HepG2 (cell line): ENCODE results near the gene FGD2. TPM values are rescaled to one million over a fixed set of nuclear protein-coding genes. Genes with fewer than 3 reads are reported as not detected.

Experiments used
- BRD4 ChIP-seq: sonication (generic); formaldehyde crosslinking; IDR thresholded peaks from 2 replicates; pipeline ENCODE4 v1.4.0; 2020; ENCODE audit warnings: missing genetic modification reagents
- GABPB1 ChIP-seq: IDR thresholded peaks from 2 replicates; pipeline ENCODE4 v1.6.1; 2016; ENCODE audit warnings: mild to moderate bottlenecking, missing genetic modification reagents, moderate library complexity, missing compliant biosample characterization
- NFKBIZ ChIP-seq: IDR thresholded peaks from 2 replicates; pipeline ENCODE4 v1.6.1; 2018; ENCODE audit warnings: missing genetic modification reagents, missing compliant biosample characterization
- ZNF296 ChIP-seq: sonication (generic); formaldehyde crosslinking; conservative IDR thresholded peaks from 2 replicates; pipeline ENCODE4 v1.5.0; 2020; ENCODE audit warnings: mild to moderate bottlenecking, missing genetic modification reagents
- ZNF343 ChIP-seq: sonication (generic); formaldehyde crosslinking; IDR thresholded peaks from 2 replicates; pipeline ENCODE4 v1.4.0; 2020; ENCODE audit warnings: mild to moderate bottlenecking, missing genetic modification reagents
- ZNF354B ChIP-seq: sonication (generic); formaldehyde crosslinking; IDR thresholded peaks from 2 replicates; pipeline ENCODE4 v1.8.0; 2022; ENCODE audit warnings: mild to moderate bottlenecking, missing genetic modification reagents
- ZNF367 ChIP-seq: sonication (generic); formaldehyde crosslinking; IDR thresholded peaks from 2 replicates; pipeline ENCODE4 v1.4.0; 2020; ENCODE audit warnings: missing genetic modification reagents, borderline replicate concordance
- ZNF768 ChIP-seq: sonication (generic); formaldehyde crosslinking; IDR thresholded peaks from 2 replicates; pipeline ENCODE4 v1.4.0; 2020; ENCODE audit warnings: missing genetic modification reagents
- polyA plus RNA-seq, 8 experiments: library from polyadenylated mRNA; depleted of rRNA in 3 of 8; stranded (reverse) in 7 of 8; unstranded in 1 of 8; fragments of >200 nt; fragmentation: Illumina TruSeq in 4 of 8; extraction: Trizol in 4 of 8; gene quantifications; 2 replicates each; pipeline versions ENCODE4 v1.2.1 to v1.2.3, GENCODE V29; 2011 to 2016; ENCODE audit warnings: low read depth in 4 of 8, missing spikeins in 1 of 8, mixed read lengths in 1 of 8; ENCODE audit not compliant: insufficient read depth in 1 of 8
- total RNA-seq, 5 experiments: library from RNA; depleted of rRNA; stranded (reverse); fragments of >200 nt; fragmentation: Illumina TruSeq; extraction: Trizol; gene quantifications; 2 replicates each; pipeline ENCODE4 v1.2.3, GENCODE V29; 2016; ENCODE audit warnings: low read depth in 1 of 5
- TF ChIP-seq, protein P1 (sequence below): sonication (generic); formaldehyde crosslinking; IDR thresholded peaks from 2 replicates; pipeline ENCODE4 v1.8.0; 2022; ENCODE audit warnings: missing genetic modification reagents, mild to moderate bottlenecking, inconsistent platforms, borderline replicate concordance
- TF ChIP-seq, protein P2 (sequence below): sonication (generic); formaldehyde crosslinking; IDR thresholded peaks from 2 replicates; pipeline ENCODE4 v1.5.0; 2020; ENCODE audit warnings: mild to moderate bottlenecking, missing genetic modification reagents, borderline replicate concordance
- TF ChIP-seq, protein P3 (sequence below): sonication (generic); formaldehyde crosslinking; IDR thresholded peaks from 2 replicates; pipeline ENCODE4 v1.8.0; 2022; ENCODE audit warnings: mild to moderate bottlenecking, missing genetic modification reagents; ENCODE audit not compliant: insufficient replicate concordance

FGD2 gene
- total and polyA plus RNA-seq, 2 of the 13 experiments (the other 11 are each of a cell fraction or from before 2014, with no cell fraction given) = not detected

DNA sequence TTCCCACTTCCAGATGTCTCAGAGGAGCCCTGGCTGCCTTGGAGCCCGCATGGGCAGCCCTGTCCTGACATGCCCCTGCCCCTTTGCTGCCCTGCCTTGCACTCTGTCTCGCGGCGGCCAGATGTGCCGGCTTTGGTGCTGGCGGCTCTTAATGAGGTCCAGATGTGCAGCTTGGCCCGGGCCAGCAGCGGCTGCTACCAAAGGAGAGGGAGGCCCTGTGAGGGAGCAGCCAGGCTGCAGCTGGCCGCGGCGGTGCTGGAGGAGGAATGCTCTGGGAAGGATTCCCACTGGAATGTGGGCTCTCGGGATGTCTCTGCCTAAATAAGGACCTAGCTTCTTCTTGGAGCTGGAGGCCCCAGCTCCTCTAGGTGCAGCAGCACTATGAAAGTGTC is 72.4 kb downstream of the FGD2 start (continued):
- TF ChIP-seq ZNF343 = no peak
- TF ChIP-seq ZNF367 (CRISPR knock-in tag) = no peak
- no peak for TF ChIP-seq ZNF296
- TF ChIP-seq NFKBIZ (CRISPR knock-in tag) = no peak
- peak; percentile 14; the same call in 1 of the 2 replicates for TF ChIP-seq GABPB1 (CRISPR knock-in tag)
- TF ChIP-seq, protein P1, sequence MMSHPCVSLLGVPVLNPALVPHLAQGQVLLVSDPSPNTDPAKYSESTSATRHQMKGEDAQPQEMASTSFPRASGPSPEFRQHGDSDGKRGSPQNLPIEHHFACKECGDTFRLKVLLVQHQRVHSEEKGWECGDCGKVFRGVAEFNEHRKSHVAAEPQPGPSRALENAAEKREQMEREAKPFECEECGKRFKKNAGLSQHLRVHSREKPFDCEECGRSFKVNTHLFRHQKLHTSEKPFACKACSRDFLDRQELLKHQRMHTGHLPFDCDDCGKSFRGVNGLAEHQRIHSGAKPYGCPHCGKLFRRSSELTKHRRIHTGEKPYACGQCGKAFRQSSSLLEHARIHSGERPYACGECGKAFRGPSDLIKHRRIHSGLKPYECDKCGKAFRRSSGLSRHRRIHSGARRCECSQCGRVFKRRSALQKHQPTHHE (CRISPR knock-in tag) = no peak
- TF ChIP-seq, protein P2, sequence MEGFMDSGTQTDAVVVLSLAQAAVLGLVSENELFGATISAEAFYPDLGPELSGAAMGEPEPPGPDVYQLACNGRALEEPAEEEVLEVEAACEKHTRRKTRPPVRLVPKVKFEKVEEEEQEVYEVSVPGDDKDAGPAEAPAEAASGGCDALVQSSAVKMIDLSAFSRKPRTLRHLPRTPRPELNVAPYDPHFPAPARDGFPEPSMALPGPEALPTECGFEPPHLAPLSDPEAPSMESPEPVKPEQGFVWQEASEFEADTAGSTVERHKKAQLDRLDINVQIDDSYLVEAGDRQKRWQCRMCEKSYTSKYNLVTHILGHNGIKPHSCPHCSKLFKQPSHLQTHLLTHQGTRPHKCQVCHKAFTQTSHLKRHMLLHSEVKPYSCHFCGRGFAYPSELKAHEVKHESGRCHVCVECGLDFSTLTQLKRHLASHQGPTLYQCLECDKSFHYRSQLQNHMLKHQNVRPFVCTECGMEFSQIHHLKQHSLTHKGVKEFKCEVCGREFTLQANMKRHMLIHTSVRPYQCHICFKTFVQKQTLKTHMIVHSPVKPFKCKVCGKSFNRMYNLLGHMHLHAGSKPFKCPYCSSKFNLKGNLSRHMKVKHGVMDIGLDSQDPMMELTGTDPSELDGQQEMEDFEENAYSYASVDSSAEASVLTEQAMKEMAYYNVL (CRISPR knock-in tag) = no peak
- no peak for TF ChIP-seq BRD4 (CRISPR knock-in tag)
- no peak for TF ChIP-seq ZNF354B (CRISPR knock-in tag)
- peak; percentile 38; the same call in 1 of the 2 replicates for TF ChIP-seq ZNF768
- TF ChIP-seq, protein P3, sequence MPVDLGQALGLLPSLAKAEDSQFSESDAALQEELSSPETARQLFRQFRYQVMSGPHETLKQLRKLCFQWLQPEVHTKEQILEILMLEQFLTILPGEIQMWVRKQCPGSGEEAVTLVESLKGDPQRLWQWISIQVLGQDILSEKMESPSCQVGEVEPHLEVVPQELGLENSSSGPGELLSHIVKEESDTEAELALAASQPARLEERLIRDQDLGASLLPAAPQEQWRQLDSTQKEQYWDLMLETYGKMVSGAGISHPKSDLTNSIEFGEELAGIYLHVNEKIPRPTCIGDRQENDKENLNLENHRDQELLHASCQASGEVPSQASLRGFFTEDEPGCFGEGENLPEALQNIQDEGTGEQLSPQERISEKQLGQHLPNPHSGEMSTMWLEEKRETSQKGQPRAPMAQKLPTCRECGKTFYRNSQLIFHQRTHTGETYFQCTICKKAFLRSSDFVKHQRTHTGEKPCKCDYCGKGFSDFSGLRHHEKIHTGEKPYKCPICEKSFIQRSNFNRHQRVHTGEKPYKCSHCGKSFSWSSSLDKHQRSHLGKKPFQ (CRISPR knock-in tag) = no peak

Other genes with a start within 250 kb of the FGD2 start
- gene CPNE5, start 166.2 kb upstream of the FGD2 start, total RNA-seq (2016; rRNA removed; fragmentation: Illumina TruSeq; extraction: Trizol) = not detected in 2 replicates
- gene CPNE5, start 166.2 kb upstream of the FGD2 start, polyA plus RNA-seq (2011; rRNA removed) = 0.10 and 0.16 TPM in 2 replicates
- gene PPIL1, start 130.9 kb upstream of the FGD2 start, total RNA-seq (2016; rRNA removed; fragmentation: Illumina TruSeq; extraction: Trizol) = 144 and 202 TPM in 2 replicates
- gene PPIL1, start 130.9 kb upstream of the FGD2 start, polyA plus RNA-seq (2011; rRNA removed) = 59.0 and 74.2 TPM in 2 replicates
- gene C6orf89, start 119.7 kb upstream of the FGD2 start, total RNA-seq (2016; rRNA removed; fragmentation: Illumina TruSeq; extraction: Trizol) = 23.9 and 32.2 TPM in 2 replicates
- gene C6orf89, start 119.7 kb upstream of the FGD2 start, polyA plus RNA-seq (2011; rRNA removed) = 22.1 and 26.0 TPM in 2 replicates
- not detected in 2 replicates for gene PI16, start 50.9 kb upstream of the FGD2 start, total RNA-seq (2016; rRNA removed; fragmentation: Illumina TruSeq; extraction: Trizol)
- not detected in 2 replicates for gene PI16, start 50.9 kb upstream of the FGD2 start, polyA plus RNA-seq (2011; rRNA removed)
- gene MTCH1, start 19.5 kb upstream of the FGD2 start, total RNA-seq (2016; rRNA removed; fragmentation: Illumina TruSeq; extraction: Trizol) = 115 and 144 TPM in 2 replicates
- 86.2 and 96.1 TPM in 2 replicates for gene MTCH1, start 19.5 kb upstream of the FGD2 start, polyA plus RNA-seq (2011; rRNA removed)
- gene PIM1, start 164.5 kb downstream of the FGD2 start, total RNA-seq (2016; rRNA removed; fragmentation: Illumina TruSeq; extraction: Trizol) = 19.1 and 29.4 TPM in 2 replicates
- 117 and 149 TPM in 2 replicates for gene PIM1, start 164.5 kb downstream of the FGD2 start, polyA plus RNA-seq (2011; rRNA removed)